Mesenchymal stem cell (in vitro differentiated cells and primary cell): ENCODE results near the gene PARM1.

ENCODE experiments used
- DNase-seq: peaks from one replicate; pipeline ENCODE4 v3.0.0-alpha.2; 2013
- H2AFZ ChIP-seq: one replicate; pipeline ENCODE4 v1.6.1; 2013; ENCODE audit warnings: low read depth, mild to moderate bottlenecking, control low read depth, inconsistent platforms, low read length, moderate library complexity
- H2AK5ac ChIP-seq: 2 replicates; pipeline ENCODE4 v1.6.1; 2013; ENCODE audit warnings: low read length, moderate library complexity, mild to moderate bottlenecking, inconsistent platforms; ENCODE audit not compliant: severe bottlenecking
- H2BK120ac ChIP-seq: one replicate; pipeline ENCODE4 v1.6.1; 2013; ENCODE audit warnings: low read depth, mild to moderate bottlenecking, inconsistent platforms, low read length, moderate library complexity
- H2BK12ac ChIP-seq, 2 experiments: one replicate each; pipeline ENCODE4 v1.6.1; 2013; ENCODE audit warnings: inconsistent platforms in 2 of 2, low read length in 2 of 2, mild to moderate bottlenecking in 2 of 2, moderate library complexity in 2 of 2, control low read depth in 1 of 2
- H2BK15ac ChIP-seq: one replicate; pipeline ENCODE4 v1.6.1; 2013; ENCODE audit warnings: mild to moderate bottlenecking, low read depth, inconsistent platforms; ENCODE audit not compliant: poor library complexity, severe bottlenecking
- H2BK5ac ChIP-seq: 2 replicates; pipeline ENCODE4 v1.6.1; 2013; ENCODE audit warnings: low read depth, mild to moderate bottlenecking, low read length, control low read depth, inconsistent platforms; ENCODE audit not compliant: poor library complexity, severe bottlenecking
- H3K14ac ChIP-seq, 2 experiments: one replicate each; pipeline ENCODE4 v1.6.1; 2013; ENCODE audit warnings: inconsistent platforms in 2 of 2, low read length in 2 of 2, control low read depth in 1 of 2, mild to moderate bottlenecking in 1 of 2, moderate library complexity in 1 of 2
- H3K18ac ChIP-seq, 2 experiments: one replicate each; pipeline ENCODE4 v1.6.1; 2013; ENCODE audit warnings: inconsistent platforms in 2 of 2, low read length in 2 of 2, control low read depth in 1 of 2, low read depth in 1 of 2, mild to moderate bottlenecking in 1 of 2
- H3K23ac ChIP-seq, 2 experiments: one replicate each; pipeline ENCODE4 v1.6.1; 2013; ENCODE audit warnings: inconsistent platforms in 2 of 2, low read length in 2 of 2, mild to moderate bottlenecking in 2 of 2, moderate library complexity in 2 of 2, control low read depth in 1 of 2
- H3K27ac ChIP-seq: 2 replicates; pipeline ENCODE4 v1.5.1; 2013; ENCODE audit warnings: mild to moderate bottlenecking, moderate library complexity, low read length, control low read depth, inconsistent platforms; ENCODE audit not compliant: poor library complexity, severe bottlenecking
- H3K27me3 ChIP-seq, 2 experiments: 2 replicates each; pipeline versions ENCODE4 v1.6.1 to v1.7.0; 2013; ENCODE audit warnings: low read length in 2 of 2, mild to moderate bottlenecking in 2 of 2, moderate library complexity in 2 of 2, control low read depth in 1 of 2, inconsistent platforms in 1 of 2; ENCODE audit not compliant: control insufficient read depth in 1 of 2, insufficient read depth in 1 of 2
- H3K36me3 ChIP-seq, 2 experiments: 2 replicates each; pipeline versions ENCODE4 v1.6.1 to v1.7.0; 2013; ENCODE audit warnings: low read length in 2 of 2, control low read depth in 1 of 2, inconsistent platforms in 1 of 2, low read depth in 1 of 2, mild to moderate bottlenecking in 1 of 2; ENCODE audit not compliant: insufficient read depth in 2 of 2, control insufficient read depth in 1 of 2
- H3K4ac ChIP-seq, 2 experiments: one replicate each; pipeline ENCODE4 v1.6.1; 2013; ENCODE audit warnings: inconsistent platforms in 2 of 2, low read length in 2 of 2, mild to moderate bottlenecking in 2 of 2, moderate library complexity in 2 of 2, control low read depth in 1 of 2, low read depth in 1 of 2
- H3K4me1 ChIP-seq: 2 replicates; pipeline ENCODE4 v1.6.1; 2013; ENCODE audit warnings: low read depth, low read length, control low read depth; ENCODE audit not compliant: control insufficient read depth, insufficient read depth
- H3K4me2 ChIP-seq: 2 replicates; pipeline ENCODE4 v1.6.1; 2013; ENCODE audit warnings: low read length, mild to moderate bottlenecking, inconsistent platforms; ENCODE audit not compliant: poor library complexity, severe bottlenecking
- H3K4me3 ChIP-seq, 2 experiments: 2 replicates each; pipeline versions ENCODE4 v1.5.1 to v1.7.0; 2013; ENCODE audit warnings: low read length in 2 of 2, mild to moderate bottlenecking in 2 of 2, control low read depth in 1 of 2, low read depth in 1 of 2; ENCODE audit not compliant: insufficient read depth in 1 of 2
- H3K79me1 ChIP-seq: replicated peaks from 2 replicates; pipeline ENCODE4 v1.6.1; 2013; ENCODE audit warnings: mild to moderate bottlenecking, control low read depth, low read length, inconsistent platforms; ENCODE audit not compliant: poor library complexity, severe bottlenecking
- H3K9ac ChIP-seq: 2 replicates; pipeline ENCODE4 v1.7.0; 2013; ENCODE audit warnings: mild to moderate bottlenecking, low read length, moderate library complexity
- H3K9me3 ChIP-seq: 2 replicates; pipeline ENCODE4 v1.7.0; 2013; ENCODE audit warnings: mild to moderate bottlenecking, low read length; ENCODE audit not compliant: control insufficient read depth
- H4K8ac ChIP-seq: one replicate; pipeline ENCODE4 v1.6.1; 2013; ENCODE audit warnings: inconsistent platforms, mild to moderate bottlenecking, low read length, moderate library complexity
- H4K91ac ChIP-seq: one replicate; pipeline ENCODE4 v1.6.1; 2013; ENCODE audit warnings: mild to moderate bottlenecking, low read length, inconsistent platforms
- WGBS: methylation state at CpG from one replicate; pipeline ENCODE4 v1.1.7; 2013; ENCODE audit warnings: mixed read lengths; 5-methylcytosine and 5-hydroxymethylcytosine counted together

The PARM1 gene

GRCh38 chr4:74968456-74969164 lies 35.7 kb downstream of the PARM1 start:
- no peak overlapping the region for H2AFZ ChIP-seq
- no peak for DNase-seq
- no peak overlapping the region for H2BK12ac ChIP-seq
- no peaks in the 10 kb centered on the region for H3K9me3 ChIP-seq
- H2BK120ac ChIP-seq: no peak overlapping the region
- no peak overlapping the region for H3K27ac ChIP-seq
- no peak overlapping the region for H3K14ac ChIP-seq
- no peak overlapping the region for H2AK5ac ChIP-seq
- no peak overlapping the region for H3K23ac ChIP-seq
- H3K36me3 ChIP-seq: no peaks in the 10 kb centered on the region
- H2BK5ac ChIP-seq: no peak overlapping the region
- no peak overlapping the region for H3K4ac ChIP-seq
- no peak overlapping the region for H3K4me3 ChIP-seq
- no peaks in the 10 kb centered on the region for H3K4me1 ChIP-seq
- H3K27me3 ChIP-seq: no peaks in the 10 kb centered on the region
- no peak overlapping the region for H4K8ac ChIP-seq
- H3K4me2 ChIP-seq: no peak overlapping the region
- no peak overlapping the region for H3K18ac ChIP-seq
- no peaks in the 10 kb centered on the region for H3K79me1 ChIP-seq
- H4K91ac ChIP-seq: no peak overlapping the region
- H3K9ac ChIP-seq: no peak overlapping the region
- H2BK15ac ChIP-seq: no peak overlapping the region
- no CpG with 5 or more reads among the region's 2 CpGs for WGBS

GRCh38 chr4:74969507-74970474 lies 36.9 kb downstream of the PARM1 start:
- Histone ChIP-seq H3K18ac (no peak overlapping the region), H2AFZ (no peak overlapping the region), H3K14ac (no peak overlapping the region), H2BK120ac (no peak overlapping the region), H2BK12ac (no peak overlapping the region), H3K4me1 (no peaks in the 10 kb centered on the region), H3K9me3 (no peaks in the 10 kb centered on the region), H3K27me3 (no peaks in the 10 kb centered on the region), H2AK5ac (no peak overlapping the region), H3K4me2 (no peak overlapping the region), H3K9ac (no peak overlapping the region), H3K36me3 (no peaks in the 10 kb centered on the region), H3K23ac (no peak overlapping the region), H2BK5ac (no peak overlapping the region), H3K27ac (no peak overlapping the region), H3K4me3 (no peak overlapping the region), H3K79me1 (no peaks in the 10 kb centered on the region), H3K4ac (no peak overlapping the region), H2BK15ac (no peak overlapping the region), H4K8ac (no peak overlapping the region), H4K91ac (no peak overlapping the region)
- WGBS: 95% methylated on average over 5 of the region's 9 CpGs
- no peak for DNase-seq

GRCh38 chr4:74970577-74970976 lies 37.7 kb downstream of the PARM1 start:
- Histone ChIP-seq H2BK120ac (no peak overlapping the region), H3K18ac (no peak overlapping the region), H3K4me2 (no peak overlapping the region), H2BK15ac (no peak overlapping the region), H3K79me1 (no peaks in the 10 kb centered on the region), H3K27me3 (no peaks in the 10 kb centered on the region), H3K14ac (no peak overlapping the region), H2BK12ac (no peak overlapping the region), H4K8ac (no peak overlapping the region), H2AFZ (no peak overlapping the region), H4K91ac (no peak overlapping the region), H3K4me1 (no peaks in the 10 kb centered on the region), H2BK5ac (no peak overlapping the region), H3K9ac (no peak overlapping the region), H3K27ac (no peak overlapping the region), H3K4me3 (no peak overlapping the region), H3K4ac (no peak overlapping the region), H3K23ac (no peak overlapping the region), H3K36me3 (no peaks in the 10 kb centered on the region), H2AK5ac (no peak overlapping the region), H3K9me3 (no peaks in the 10 kb centered on the region)
- DNase-seq: no peak
- 100% methylated on average over 1 of the region's 1 CpG for WGBS

GRCh38 chr4:74971862-74972261 lies 38.9 kb downstream of the PARM1 start:
- Histone ChIP-seq H2AK5ac (no peak overlapping the region), H3K4me2 (no peak overlapping the region), H3K18ac (no peak overlapping the region), H3K14ac (no peak overlapping the region), H2BK12ac (no peak overlapping the region), H3K9me3 (no peaks in the 10 kb centered on the region), H4K91ac (no peak overlapping the region), H3K4ac (no peak overlapping the region), H4K8ac (no peak overlapping the region), H3K4me1 (no peaks in the 10 kb centered on the region), H3K79me1 (no peaks in the 10 kb centered on the region), H2BK5ac (no peak overlapping the region), H3K36me3 (no peaks in the 10 kb centered on the region), H3K4me3 (no peak overlapping the region), H3K27ac (no peak overlapping the region), H3K9ac (no peak overlapping the region), H2BK120ac (no peak overlapping the region), H2BK15ac (no peak overlapping the region), H2AFZ (no peak overlapping the region), H3K23ac (no peak overlapping the region), H3K27me3 (no peaks in the 10 kb centered on the region)
- no peak for DNase-seq
- WGBS: 90% methylated on average over 1 of the region's 1 CpG
